A673 (cell line): ENCODE results near the gene BPIFB1.

Experiments used
- CTCF ChIP-seq: fragments of 300-800, 200-600 bp; sonication (generic); conservative IDR thresholded peaks from 2 replicates; pipeline ENCODE4 v1.5.1; 2017; ENCODE audit warnings: low read depth, mild to moderate bottlenecking, antibody characterized with exemption, low read length, moderate library complexity, mixed read lengths
- EZH2 ChIP-seq: fragments of 200-600 bp; sonication (generic); IDR thresholded peaks from 2 replicates; pipeline ENCODE4 v1.6.1; 2017; ENCODE audit warnings: borderline replicate concordance, low read depth, mild to moderate bottlenecking, mixed read lengths, antibody characterized with exemption, low read length; ENCODE audit not compliant: poor library complexity, severe bottlenecking

- no peak for TF ChIP-seq CTCF
- no peak for TF ChIP-seq EZH2
Observed at GRCh38 chr20:33310327-33310899, 27.4 kb downstream of the BPIFB1 start.
